Neural cell (in vitro differentiated cells): ENCODE results near the gene YLPM1. TPM values are rescaled to one million over a fixed set of nuclear protein-coding genes. Genes with fewer than 3 reads are reported as not detected.

Experiments used
- H2AFZ ChIP-seq: fragments of 200-600, 300-800 bp; sonication (generic), shearing (Covaris generic); 2 replicates; pipeline ENCODE4 v1.6.0; 2014; ENCODE audit warnings: low read depth, mild to moderate bottlenecking, antibody characterized with exemption, low read length, moderate library complexity
- H3F3A ChIP-seq: fragments of 200-600 bp; shearing (Covaris generic); 2 replicates; pipeline ENCODE4 v1.6.1; 2016; ENCODE audit warnings: mild to moderate bottlenecking, moderate library complexity, mixed read lengths, antibody characterized with exemption, low read length; ENCODE audit not compliant: insufficient read depth, poor library complexity, severe bottlenecking
- H3K27ac ChIP-seq: fragments of 200-600, 300-800 bp; sonication (generic), shearing (Covaris generic); 2 replicates; pipeline ENCODE4 v1.5.1; 2014; ENCODE audit warnings: mild to moderate bottlenecking, low read length, moderate library complexity
- H3K27me3 ChIP-seq: fragments of 300-800, 200-600 bp; sonication (generic), shearing (Covaris generic); 2 replicates; pipeline ENCODE4 v1.6.0; 2014; ENCODE audit warnings: mild to moderate bottlenecking, low read depth, low read length, moderate library complexity; ENCODE audit not compliant: insufficient read depth
- H3K36me3 ChIP-seq: fragments of 300-800, 200-600 bp; sonication (generic), shearing (Covaris generic); 2 replicates; pipeline ENCODE4 v1.5.1; 2014; ENCODE audit warnings: mild to moderate bottlenecking, antibody characterized with exemption, low read length, moderate library complexity; ENCODE audit not compliant: insufficient read depth
- H3K4me2 ChIP-seq: fragments of 300-800, 200-600 bp; sonication (generic), shearing (Covaris generic); 2 replicates; pipeline ENCODE4 v1.6.0; 2014; ENCODE audit warnings: mild to moderate bottlenecking, low read length
- H3K4me3 ChIP-seq: fragments of 300-800, 200-600 bp; sonication (generic), shearing (Covaris generic); 2 replicates; pipeline ENCODE4 v1.5.1; 2014; ENCODE audit warnings: mild to moderate bottlenecking, low read length, moderate library complexity
- H3K79me2 ChIP-seq: fragments of 200-600 bp; shearing (Covaris generic); replicated peaks from 2 replicates; pipeline ENCODE4 v1.6.0; 2014; ENCODE audit warnings: mild to moderate bottlenecking, low read length, moderate library complexity; ENCODE audit not compliant: insufficient read depth
- H3K9ac ChIP-seq: fragments of 300-800, 200-600 bp; sonication (generic), shearing (Covaris generic); 2 replicates; pipeline ENCODE4 v1.6.1; 2016; ENCODE audit warnings: mild to moderate bottlenecking, low read length, mixed read lengths
- H3K9me2 ChIP-seq: fragments of 200-600 bp; shearing (Covaris generic); 2 replicates; pipeline ENCODE4 v1.6.1; 2016; ENCODE audit warnings: mild to moderate bottlenecking, low read length, mixed read lengths; ENCODE audit not compliant: insufficient read depth
- H3K9me3 ChIP-seq: fragments of 200-600, 300-800 bp; sonication (generic), shearing (Covaris generic); 2 replicates; pipeline ENCODE4 v1.6.1; 2016; ENCODE audit warnings: mild to moderate bottlenecking, mixed run types, low read length, moderate library complexity, mixed read lengths
- H4K20me1 ChIP-seq: fragments of 200-600 bp; shearing (Covaris generic); 2 replicates; pipeline ENCODE4 v1.6.1; 2016; ENCODE audit warnings: mild to moderate bottlenecking, mixed run types; ENCODE audit not compliant: insufficient read depth
- EP300 ChIP-seq: fragments of 450-650 bp; conservative IDR thresholded peaks from 2 replicates; pipeline ENCODE4 v1.6.1; 2014; ENCODE audit warnings: antibody characterized with exemption, mild to moderate bottlenecking, moderate library complexity; ENCODE audit not compliant: poor library complexity, severe bottlenecking
- EZH2 ChIP-seq: fragments of 200-600, 300-800 bp; shearing (Covaris generic), sonication (generic); IDR thresholded peaks from 2 replicates; pipeline ENCODE4 v1.6.1; 2014; ENCODE audit warnings: antibody characterized with exemption, low read length, borderline replicate concordance, mild to moderate bottlenecking; ENCODE audit not compliant: insufficient read depth, poor library complexity, severe bottlenecking
- MXI1 ChIP-seq: fragments of 450-650 bp; conservative IDR thresholded peaks from 2 replicates; pipeline ENCODE4 v1.6.1; 2014; ENCODE audit warnings: antibody characterized with exemption, mild to moderate bottlenecking; ENCODE audit not compliant: poor library complexity, severe bottlenecking
- POLR2AphosphoS5 ChIP-seq: IDR thresholded peaks from 2 replicates; pipeline ENCODE4 v1.6.1; 2012
- RAD21 ChIP-seq: fragments of 450-650 bp; conservative IDR thresholded peaks from 2 replicates; pipeline ENCODE4 v1.6.1; 2014; ENCODE audit warnings: antibody characterized with exemption, mild to moderate bottlenecking, moderate library complexity
- SMC3 ChIP-seq: fragments of 450-650 bp; conservative IDR thresholded peaks from 2 replicates; pipeline ENCODE4 v1.6.1; 2014; ENCODE audit warnings: antibody characterized with exemption, mild to moderate bottlenecking, moderate library complexity; ENCODE audit not compliant: poor library complexity
- TAF1 ChIP-seq: IDR thresholded peaks from 2 replicates; pipeline ENCODE4 v1.6.1; 2012; ENCODE audit warnings: low read depth
- polyA plus RNA-seq: library from polyadenylated mRNA; depleted of rRNA; stranded (reverse); fragments of >200 nt; gene quantifications from 2 replicates; pipeline ENCODE4 v1.2.3, GENCODE V29; 2014
- TF ChIP-seq, protein P1 (sequence below): IDR thresholded peaks from 2 replicates; pipeline ENCODE4 v1.6.1; 2012; ENCODE audit warnings: borderline replicate concordance
- TF ChIP-seq, protein P2 (sequence below): fragments of 450-650 bp; IDR thresholded peaks from 2 replicates; pipeline ENCODE4 v1.5.1; 2014; ENCODE audit warnings: antibody characterized with exemption, mild to moderate bottlenecking, moderate library complexity; ENCODE audit not compliant: poor library complexity, severe bottlenecking

The YLPM1 gene
- polyA plus RNA-seq, 1 donor from 2014 or later: 63.4 TPM

DNA sequence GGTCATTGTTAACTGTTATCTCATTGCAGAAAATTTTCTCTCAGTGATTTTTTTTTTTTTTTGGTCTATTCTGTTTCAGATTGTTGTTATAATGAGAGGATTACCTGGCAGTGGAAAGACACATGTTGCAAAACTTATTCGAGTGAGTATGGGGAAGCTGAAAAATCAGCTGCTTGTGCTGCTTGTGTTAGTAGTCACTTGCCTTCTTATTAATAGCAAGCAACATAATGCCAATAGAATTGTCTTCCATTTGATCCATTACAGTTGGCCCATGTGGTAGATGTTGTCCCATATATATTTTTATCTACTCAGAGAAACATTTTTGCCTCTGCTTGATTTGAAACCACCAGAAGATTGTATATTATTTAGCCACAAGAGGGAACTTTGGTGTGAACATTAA, 53.0 kb downstream of the YLPM1 start:
- no peaks in the 10 kb centered on the region for H3K9me3 ChIP-seq
- H3K9me2 ChIP-seq: no peaks in the 10 kb centered on the region
- H4K20me1 ChIP-seq: no peaks in the 10 kb centered on the region
- no peak overlapping the region for H3K4me2 ChIP-seq
- no peak overlapping the region for H3K9ac ChIP-seq
- no peak overlapping the region for H3K27ac ChIP-seq
- H3K79me2 ChIP-seq: peaks cover 17% of the 10 kb centered on the region
- no peak overlapping the region for H3K4me3 ChIP-seq
- peaks cover 4% of the 10 kb centered on the region for H3K36me3 ChIP-seq
- H3K27me3 ChIP-seq: no peaks in the 10 kb centered on the region
- H3F3A ChIP-seq: no peaks in the 10 kb centered on the region
- TF ChIP-seq POLR2AphosphoS5 (no peak), TAF1 (no peak), EZH2 (no peak), MXI1 (no peak), RAD21 (no peak), EP300 (no peak), SMC3 (no peak)
- TF ChIP-seq, protein P1, sequence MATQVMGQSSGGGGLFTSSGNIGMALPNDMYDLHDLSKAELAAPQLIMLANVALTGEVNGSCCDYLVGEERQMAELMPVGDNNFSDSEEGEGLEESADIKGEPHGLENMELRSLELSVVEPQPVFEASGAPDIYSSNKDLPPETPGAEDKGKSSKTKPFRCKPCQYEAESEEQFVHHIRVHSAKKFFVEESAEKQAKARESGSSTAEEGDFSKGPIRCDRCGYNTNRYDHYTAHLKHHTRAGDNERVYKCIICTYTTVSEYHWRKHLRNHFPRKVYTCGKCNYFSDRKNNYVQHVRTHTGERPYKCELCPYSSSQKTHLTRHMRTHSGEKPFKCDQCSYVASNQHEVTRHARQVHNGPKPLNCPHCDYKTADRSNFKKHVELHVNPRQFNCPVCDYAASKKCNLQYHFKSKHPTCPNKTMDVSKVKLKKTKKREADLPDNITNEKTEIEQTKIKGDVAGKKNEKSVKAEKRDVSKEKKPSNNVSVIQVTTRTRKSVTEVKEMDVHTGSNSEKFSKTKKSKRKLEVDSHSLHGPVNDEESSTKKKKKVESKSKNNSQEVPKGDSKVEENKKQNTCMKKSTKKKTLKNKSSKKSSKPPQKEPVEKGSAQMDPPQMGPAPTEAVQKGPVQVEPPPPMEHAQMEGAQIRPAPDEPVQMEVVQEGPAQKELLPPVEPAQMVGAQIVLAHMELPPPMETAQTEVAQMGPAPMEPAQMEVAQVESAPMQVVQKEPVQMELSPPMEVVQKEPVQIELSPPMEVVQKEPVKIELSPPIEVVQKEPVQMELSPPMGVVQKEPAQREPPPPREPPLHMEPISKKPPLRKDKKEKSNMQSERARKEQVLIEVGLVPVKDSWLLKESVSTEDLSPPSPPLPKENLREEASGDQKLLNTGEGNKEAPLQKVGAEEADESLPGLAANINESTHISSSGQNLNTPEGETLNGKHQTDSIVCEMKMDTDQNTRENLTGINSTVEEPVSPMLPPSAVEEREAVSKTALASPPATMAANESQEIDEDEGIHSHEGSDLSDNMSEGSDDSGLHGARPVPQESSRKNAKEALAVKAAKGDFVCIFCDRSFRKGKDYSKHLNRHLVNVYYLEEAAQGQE: no peak
- TF ChIP-seq, protein P2, sequence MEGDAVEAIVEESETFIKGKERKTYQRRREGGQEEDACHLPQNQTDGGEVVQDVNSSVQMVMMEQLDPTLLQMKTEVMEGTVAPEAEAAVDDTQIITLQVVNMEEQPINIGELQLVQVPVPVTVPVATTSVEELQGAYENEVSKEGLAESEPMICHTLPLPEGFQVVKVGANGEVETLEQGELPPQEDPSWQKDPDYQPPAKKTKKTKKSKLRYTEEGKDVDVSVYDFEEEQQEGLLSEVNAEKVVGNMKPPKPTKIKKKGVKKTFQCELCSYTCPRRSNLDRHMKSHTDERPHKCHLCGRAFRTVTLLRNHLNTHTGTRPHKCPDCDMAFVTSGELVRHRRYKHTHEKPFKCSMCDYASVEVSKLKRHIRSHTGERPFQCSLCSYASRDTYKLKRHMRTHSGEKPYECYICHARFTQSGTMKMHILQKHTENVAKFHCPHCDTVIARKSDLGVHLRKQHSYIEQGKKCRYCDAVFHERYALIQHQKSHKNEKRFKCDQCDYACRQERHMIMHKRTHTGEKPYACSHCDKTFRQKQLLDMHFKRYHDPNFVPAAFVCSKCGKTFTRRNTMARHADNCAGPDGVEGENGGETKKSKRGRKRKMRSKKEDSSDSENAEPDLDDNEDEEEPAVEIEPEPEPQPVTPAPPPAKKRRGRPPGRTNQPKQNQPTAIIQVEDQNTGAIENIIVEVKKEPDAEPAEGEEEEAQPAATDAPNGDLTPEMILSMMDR: no peak
- no peak overlapping the region for H2AFZ ChIP-seq

- no peak overlapping the region for H3K9ac ChIP-seq
- no peaks in the 10 kb centered on the region for H3K27me3 ChIP-seq
- H3K4me2 ChIP-seq: no peak overlapping the region
- H2AFZ ChIP-seq: no peak overlapping the region
- no peaks in the 10 kb centered on the region for H3F3A ChIP-seq
- H3K79me2 ChIP-seq: peaks cover 10% of the 10 kb centered on the region
- TF ChIP-seq RAD21 (no peak), SMC3 (no peak), EZH2 (no peak), POLR2AphosphoS5 (no peak), TAF1 (no peak), EP300 (no peak), MXI1 (no peak)
- TF ChIP-seq, protein P1: no peak
- TF ChIP-seq, protein P2: no peak
- H3K4me3 ChIP-seq: no peak overlapping the region
- no peak overlapping the region for H3K27ac ChIP-seq
- H3K9me2 ChIP-seq: no peaks in the 10 kb centered on the region
- H3K9me3 ChIP-seq: no peaks in the 10 kb centered on the region
- no peaks in the 10 kb centered on the region for H3K36me3 ChIP-seq
- H4K20me1 ChIP-seq: no peaks in the 10 kb centered on the region
These were observed 57.2 kb downstream of the YLPM1 start for GRCh38 chr14:74820288-74820687.
